Right kidney (tissue), 9 donors: ENCODE results near the gene TLR1.

ENCODE experiments used
- DNase-seq: peaks from one replicate; pipeline ENCODE4 v3.0.0-alpha.2; 2016
- long read RNA-seq, 8 donors: transcript quantifications; one replicate each; lab custom pipeline, GENCODE V29; 2026

The TLR1 gene, protein sequence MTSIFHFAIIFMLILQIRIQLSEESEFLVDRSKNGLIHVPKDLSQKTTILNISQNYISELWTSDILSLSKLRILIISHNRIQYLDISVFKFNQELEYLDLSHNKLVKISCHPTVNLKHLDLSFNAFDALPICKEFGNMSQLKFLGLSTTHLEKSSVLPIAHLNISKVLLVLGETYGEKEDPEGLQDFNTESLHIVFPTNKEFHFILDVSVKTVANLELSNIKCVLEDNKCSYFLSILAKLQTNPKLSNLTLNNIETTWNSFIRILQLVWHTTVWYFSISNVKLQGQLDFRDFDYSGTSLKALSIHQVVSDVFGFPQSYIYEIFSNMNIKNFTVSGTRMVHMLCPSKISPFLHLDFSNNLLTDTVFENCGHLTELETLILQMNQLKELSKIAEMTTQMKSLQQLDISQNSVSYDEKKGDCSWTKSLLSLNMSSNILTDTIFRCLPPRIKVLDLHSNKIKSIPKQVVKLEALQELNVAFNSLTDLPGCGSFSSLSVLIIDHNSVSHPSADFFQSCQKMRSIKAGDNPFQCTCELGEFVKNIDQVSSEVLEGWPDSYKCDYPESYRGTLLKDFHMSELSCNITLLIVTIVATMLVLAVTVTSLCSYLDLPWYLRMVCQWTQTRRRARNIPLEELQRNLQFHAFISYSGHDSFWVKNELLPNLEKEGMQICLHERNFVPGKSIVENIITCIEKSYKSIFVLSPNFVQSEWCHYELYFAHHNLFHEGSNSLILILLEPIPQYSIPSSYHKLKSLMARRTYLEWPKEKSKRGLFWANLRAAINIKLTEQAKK
- long read RNA-seq, donor 1, result 0 reads
- long read RNA-seq, donor 2, result 0 reads
- long read RNA-seq, donor 3, result 0 reads
- long read RNA-seq, donor 4, partial matches to known transcripts, result 0 of 1 reads
- long read RNA-seq, donor 4, other reads (novel, unspliced or antisense), result 0 of 1 reads
- long read RNA-seq, donor 5, partial matches to known transcripts, result 0 of 1 reads
- long read RNA-seq, donor 5, other reads (novel, unspliced or antisense), result 0 of 1 reads
- long read RNA-seq, donor 6, partial matches to known transcripts, result 0 of 1 reads
- long read RNA-seq, donor 6, other reads (novel, unspliced or antisense), result 0 of 1 reads
- long read RNA-seq, donor 7, partial matches to known transcripts, result 0 of 1 reads
- long read RNA-seq, donor 7, other reads (novel, unspliced or antisense), result 0 of 1 reads
- long read RNA-seq, donor 8, partial matches to known transcripts, result 0 of 1 reads
- long read RNA-seq, donor 8, other reads (novel, unspliced or antisense), result 0 of 1 reads

DNA sequence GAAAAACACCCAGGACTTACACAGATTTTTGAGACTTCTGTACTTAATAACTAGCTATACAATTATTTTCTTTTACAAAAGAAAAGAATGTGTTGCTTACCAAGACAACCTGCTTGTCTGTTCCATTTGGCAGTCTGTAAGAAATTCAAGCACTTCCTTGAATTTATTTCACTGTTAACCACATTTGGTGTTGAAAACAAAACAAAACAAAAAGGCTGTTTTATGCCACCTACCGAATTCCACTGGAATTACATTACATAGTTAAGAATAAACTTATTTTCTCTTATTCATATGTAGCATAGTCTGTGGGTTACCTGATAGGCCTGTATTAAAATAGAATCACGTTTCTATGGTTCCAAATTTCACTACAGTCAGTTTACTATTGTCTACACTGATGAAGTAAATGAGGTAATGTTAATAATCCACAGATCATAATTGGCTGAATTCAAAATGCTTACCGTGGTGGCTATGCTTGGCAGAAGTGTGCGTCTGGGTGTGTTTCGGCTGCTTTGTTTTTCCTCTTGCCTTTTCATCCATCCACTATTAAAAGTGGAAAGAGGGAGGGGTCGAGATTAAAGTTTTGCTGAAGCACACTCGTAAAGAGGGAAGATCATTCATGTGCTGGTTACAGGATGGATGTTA, at the start of gene TLR1:
TSS of gene TLR1 (minus strand) at position 138 of the 642 bp plus-strand sequence. CDS start 5,960 bp downstream, outside the sequence.
- DNase-seq, result peak; percentile 12

DNA sequence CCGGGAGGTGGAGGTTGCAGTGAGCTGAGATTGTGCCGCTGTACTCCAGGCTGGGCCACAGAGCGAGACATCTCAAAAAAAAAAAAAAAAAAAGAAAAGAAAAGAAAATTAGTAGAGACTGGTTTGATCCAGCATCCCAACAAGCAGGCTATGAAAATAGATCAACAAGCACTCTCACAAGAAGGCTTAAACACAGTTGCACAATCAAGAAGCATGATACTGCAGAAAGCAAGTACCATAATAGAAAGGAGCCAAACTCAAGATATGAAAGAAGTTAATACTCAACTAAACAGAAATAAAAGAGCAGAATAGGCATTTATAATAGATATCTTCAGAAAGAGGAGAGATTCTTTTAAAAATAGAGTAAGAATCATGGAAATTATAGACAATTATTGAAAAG, 41.4 kb upstream of the TLR1 start:
- DNase-seq, result no peak

DNA sequence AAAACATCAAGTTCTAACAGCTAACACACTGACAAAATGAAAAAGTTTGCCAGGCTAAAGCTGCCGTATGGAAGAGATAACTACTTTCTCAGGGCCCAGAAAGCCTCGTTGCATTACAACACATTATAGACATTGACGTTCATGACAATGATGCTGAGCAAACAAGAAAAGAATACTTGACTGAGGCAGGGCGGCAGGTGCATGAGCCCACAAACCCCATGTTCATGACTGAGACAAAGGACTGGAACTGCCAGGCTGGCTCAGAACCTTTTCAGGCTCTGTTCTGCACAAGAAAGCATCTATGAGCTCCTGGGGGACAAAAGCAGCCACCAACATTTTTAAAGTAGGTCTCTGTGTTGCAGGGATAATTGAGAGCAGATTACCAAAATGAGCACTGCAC, 38.4 kb upstream of the TLR1 start:
- DNase-seq, result no peak

DNA sequence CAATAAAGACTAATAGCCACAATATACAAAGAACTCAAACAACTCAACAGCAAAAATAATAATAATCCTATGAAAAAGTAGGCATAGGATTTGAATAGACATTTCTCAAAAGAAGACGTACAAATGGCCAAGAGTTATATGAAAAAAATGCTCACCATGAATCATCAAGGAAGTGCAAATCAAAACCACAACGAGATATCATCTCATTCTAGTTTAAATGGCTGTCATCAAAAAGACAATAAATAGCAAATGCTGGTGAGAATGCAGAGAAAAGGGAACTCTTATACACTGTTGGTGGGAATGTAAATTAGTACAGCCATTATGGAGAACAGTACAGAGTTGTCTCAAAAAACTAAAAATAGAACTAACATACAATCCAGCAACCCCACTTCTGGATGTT, 33.3 kb upstream of the TLR1 start:
- DNase-seq, result no peak

DNA sequence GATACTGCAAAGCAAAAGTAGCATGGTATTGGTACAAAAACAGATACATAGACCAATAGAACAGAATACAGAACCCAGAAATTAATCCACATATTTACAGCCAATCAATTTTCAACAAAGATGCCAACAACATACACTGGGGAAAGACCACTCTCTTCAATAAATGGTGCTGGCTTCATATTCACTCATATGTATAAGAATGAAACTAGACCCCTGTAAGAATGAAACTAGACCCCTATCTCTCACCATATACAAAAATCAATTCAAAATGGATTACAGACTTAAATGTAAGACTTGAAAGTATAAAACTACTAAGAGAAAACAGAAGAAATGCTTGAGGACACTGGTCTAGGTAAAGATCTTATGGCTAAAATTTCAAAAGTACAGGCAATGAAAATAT, 32.7 kb upstream of the TLR1 start:
- DNase-seq, result no peak

DNA sequence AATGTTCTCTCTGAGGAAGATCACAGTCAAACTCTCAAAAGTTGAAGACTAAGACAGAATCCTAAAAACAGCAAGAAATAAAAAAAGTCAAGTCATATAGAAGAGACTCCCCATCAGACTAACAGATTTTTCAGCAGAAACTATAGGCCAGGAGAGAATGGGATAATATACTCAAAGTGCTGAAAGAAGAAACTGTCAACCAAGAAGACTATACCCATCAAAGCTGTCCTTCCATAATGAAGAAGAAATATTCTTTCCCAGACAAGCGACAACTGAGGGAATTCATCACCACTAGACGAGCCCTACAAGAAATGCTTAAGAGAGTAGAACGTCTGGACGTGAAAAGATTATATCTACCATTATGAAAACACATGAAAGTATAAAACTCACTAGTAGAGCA, 30.0 kb upstream of the TLR1 start:
- DNase-seq, result no peak

DNA sequence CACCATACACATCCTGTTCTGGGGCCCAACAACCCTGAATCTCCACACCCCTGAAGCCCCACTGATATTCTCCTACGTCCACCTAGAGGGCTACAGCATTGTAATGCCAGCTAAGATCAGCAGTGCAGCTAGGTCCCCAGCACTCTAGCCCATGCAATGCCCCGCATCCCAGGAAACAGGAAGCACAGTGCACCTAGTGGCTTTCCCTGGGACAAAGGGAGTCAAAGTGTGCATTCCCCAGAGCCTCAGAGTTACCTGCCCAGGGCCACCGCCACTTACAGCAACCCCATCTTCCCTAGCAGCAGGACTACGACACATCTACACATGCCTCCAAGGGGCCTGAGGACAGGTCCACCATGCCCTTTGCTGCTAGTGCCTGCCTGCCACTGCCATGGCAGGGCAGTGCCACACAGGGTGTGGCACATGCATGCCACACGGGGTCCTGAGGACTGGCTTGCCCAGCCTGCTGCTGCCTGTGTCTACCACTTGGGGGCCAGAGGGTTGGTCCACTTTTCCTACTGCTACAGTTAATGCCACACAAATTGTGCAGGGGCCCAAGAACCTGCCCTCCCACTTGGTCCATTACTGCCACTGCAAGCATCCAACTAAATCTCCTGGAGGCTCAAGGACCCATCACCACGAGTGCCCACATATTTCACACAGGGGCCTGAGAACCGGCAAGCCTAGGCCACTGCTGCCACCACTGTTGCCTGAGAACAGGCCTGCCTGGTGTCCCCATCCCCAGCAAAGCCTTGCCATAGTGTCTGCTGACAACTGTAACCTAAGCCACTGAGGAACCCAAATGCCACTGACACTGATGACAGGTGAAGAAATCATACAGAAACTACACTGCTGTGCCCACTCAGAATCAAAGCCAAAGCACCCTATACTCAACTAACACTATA, 28.3 kb upstream of the TLR1 start:
- DNase-seq, result no peak

DNA sequence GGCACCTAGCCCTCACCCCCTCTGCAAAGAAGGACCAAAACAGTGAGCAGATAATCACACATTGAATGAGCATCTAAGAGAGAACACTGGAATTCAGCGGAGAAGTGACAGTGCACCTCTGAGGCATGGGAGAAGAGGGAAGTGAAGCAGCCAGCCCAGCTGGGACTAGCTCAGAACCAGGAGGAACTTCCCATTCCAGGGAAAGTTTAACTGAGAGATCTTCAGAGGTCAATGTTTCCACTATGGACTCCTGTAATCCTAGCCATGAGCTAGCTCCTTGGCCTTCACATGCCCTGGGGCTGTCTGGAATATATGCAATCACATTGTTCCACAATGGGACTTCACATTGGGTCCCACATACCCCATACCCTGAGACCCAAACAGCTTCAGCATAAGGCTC, 27.6 kb upstream of the TLR1 start:
- no peak for DNase-seq

DNA sequence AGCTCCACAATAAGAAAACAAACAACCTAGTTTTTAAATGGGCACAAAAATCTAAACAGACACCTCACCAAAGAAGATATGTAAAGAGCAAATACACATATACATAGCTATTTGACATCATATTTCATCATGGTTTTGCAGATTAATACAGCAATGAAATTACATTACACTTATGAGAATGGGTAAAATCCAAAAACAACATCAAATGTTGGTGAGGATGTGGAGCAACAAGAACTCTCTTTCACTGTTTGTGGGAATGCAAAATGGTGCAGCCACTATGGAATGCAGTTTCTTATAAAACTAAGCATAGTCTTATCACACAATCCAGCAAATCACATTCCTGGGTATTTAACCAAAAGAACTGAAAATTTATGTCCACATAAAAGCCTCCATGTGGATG, 27.1 kb upstream of the TLR1 start:
- no peak for DNase-seq

DNA sequence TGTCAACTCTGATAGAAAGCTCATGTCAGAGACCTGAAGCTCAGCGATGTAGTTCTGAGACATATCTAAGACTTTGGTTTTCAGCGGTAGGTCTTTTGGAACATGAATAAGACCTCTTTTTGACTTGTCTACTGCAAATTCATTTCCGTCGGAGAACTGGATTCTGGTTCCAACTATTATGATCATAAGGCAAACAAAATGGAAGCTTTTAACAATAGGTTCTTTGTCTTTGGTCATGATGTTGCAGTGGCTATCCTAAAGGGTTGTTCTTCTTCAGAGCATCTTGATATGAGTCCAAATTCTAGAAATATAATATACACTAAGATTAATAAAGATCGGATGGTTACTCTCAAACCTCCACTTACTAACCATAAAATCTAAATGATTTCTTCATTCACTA, 24.6 kb upstream of the TLR1 start:
- DNase-seq, result no peak

DNA sequence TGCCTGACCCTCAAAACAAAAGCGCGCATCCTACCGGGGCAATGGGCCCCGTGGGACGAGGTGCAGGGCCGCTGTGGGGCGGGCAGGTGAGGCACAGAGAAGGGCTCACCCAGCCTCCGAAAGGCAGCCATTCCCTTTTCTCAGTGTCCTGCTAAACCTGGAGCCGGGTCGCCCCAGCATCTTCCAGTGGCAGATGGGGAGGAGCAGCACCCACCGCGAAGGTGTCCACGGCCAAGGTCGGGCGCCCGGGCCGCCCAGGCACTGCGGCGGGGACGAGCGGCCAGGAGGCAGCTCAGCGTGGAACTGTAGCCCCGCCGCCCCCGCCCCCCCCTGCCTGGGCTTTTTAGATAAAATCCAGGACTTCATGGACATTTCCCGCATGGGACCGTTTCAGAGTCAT, 19.2 kb upstream of the TLR1 start:
- DNase-seq, result no peak

DNA sequence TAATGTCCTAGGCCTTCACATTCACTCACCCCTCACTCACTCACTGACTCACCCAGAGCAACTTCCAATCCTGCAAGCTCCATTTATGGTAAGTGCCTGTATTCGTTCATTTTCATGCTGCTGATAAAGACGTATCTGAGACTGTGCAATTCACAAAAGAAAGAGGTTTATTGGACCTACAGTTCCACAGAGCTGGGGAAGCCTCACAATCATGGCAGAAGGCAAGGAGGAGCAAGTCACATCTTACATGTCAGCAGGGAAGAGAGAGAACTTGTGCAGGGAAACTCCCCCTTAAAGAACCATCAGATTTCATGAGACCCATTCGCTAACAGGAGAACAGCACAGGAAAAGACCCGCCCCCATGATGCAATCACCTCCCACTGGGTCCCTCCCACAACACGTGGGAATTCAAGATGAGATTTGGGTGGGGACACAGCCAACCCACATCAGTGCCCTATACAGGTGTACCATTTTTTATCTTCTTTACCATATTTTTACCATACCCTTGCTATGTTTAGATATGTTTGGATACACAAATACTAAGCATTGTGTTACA, 18.2 kb upstream of the TLR1 start:
- no peak for DNase-seq

DNA sequence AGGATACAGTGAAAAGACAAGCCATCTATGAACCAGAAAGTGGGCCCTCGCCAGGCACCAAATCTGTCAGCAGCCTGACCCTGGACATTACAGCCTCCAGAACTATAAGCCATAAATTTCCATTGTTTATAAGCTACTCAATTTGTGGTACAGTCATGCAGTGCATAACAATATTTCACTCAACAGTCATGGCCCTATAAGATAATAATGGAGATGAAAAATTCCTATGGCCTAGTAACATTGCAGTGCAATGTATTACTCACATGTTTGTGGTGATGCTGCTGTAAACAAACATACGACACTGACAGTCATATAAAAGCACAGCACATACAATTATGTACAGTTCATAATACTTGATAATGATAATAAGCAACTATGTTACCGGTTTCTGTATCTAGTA, 17.1 kb upstream of the TLR1 start:
- DNase-seq, result no peak

DNA sequence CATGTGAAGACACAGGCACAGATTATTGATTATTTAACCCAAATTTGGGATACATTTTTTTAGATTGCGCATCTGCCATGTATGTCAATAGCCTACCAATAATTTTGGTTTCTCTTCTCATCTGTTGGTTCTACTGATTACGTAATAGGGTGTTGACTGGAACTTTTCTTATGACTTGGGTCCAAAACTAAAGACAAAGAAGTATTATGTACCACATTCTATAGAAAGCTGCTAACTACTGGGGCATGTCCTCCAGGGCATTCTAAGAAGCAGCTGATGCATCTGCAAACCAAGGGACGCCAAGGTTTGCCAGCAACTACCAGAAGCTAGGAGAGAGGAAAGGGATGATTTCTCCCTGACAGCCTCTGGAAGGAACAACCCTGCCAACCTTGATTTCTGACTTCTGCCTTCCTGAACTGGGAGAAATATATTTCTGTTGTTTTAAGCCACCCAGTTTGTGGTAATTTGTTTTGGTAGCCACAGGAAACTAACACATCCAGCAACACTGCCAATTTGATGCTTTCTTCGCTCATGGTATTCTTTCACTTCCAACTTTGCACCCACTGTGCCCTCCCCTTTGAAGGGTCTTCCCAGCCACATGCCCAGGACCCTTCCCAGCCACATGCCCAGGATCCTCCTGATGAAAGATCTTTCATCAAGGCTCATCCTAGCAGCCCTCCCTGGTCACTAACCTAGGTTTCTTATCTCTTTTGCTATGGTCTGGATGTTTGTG, 15.9 kb upstream of the TLR1 start:
- no peak for DNase-seq

DNA sequence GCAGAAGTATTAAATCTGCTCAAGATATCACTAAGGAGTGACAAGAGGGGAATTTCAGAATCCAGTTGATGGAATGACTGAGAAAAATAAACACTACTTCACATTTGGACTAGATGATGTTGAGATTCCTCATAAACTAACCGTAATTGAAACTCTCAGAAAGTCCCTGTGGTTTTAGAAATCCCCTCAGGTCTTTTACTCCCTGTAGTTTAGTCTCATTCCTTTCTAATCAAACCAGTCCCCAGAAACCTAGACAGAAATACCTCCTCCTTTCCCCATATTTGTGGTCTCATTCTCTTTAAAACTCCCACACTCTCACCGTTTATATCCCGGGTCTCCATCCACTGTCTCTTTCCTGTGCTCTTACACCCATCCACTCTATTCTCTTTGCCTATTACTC, 15.0 kb upstream of the TLR1 start:
- DNase-seq, result no peak

DNA sequence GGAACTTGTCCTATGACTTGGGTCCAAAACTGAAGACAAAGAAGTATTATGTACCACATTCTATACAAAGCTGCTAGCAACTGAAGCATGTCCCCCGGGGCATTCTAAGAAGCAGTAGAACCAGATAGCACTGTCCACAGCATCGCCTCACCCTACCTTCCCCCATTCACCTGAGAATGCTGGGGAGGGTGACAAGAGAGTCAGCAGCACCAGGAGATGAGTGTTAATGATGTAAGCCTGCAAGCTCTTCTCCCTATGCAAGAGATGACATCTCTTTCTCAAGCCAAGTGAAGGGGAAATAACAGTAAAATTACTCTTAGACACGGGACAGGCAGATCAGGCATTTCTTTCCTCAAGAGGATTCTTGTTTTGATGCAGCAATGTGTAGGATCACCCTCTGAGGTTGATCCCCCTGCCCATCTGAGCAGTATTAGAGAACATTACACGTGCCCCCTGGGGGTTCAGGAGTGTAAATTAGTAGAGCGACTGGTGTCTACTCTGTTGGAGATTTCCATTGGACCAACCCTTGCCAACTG, 13.9 kb upstream of the TLR1 start:
- no peak for DNase-seq

DNA sequence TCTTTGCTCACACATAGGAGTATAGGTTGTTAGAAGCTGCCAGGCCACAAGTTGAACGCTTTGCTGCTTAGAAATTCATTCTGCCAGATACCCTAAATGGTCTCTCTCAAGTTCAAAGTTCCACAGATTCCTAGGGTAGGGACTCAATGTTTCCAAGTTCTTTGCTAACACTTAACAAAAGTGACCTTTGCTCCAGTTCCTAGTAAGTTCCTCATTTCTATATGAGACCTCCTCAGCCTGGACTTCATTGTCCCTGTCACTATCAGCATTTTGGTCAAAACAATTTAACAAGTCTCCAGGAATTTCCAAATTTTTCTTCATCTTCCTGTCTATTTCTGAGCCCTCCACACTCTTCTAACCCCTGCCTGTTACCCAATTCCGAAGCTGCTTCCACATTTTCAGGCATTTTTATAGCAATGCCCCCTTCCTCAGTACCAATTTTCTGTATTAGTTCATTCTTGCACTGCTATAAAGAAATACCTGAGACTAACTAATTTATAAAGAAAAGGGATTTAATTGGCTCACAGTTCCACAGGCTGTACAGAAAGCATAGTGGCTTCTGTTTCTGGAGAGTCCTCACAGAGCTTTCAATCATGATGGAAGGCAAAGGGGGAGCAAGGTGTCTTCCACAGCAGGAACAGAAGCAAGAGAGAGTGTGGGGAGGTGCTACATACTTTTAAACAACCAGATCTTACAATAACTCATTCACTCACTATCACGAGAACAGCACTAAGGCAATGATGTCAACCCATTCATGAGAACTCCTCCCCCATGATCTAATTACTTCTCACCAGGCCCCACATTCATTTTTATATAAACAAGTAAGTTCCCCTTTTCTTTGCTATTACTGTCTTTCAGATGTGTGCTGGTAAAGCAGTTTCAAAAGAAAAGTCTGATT, 11.5 kb upstream of the TLR1 start:
- no peak for DNase-seq

DNA sequence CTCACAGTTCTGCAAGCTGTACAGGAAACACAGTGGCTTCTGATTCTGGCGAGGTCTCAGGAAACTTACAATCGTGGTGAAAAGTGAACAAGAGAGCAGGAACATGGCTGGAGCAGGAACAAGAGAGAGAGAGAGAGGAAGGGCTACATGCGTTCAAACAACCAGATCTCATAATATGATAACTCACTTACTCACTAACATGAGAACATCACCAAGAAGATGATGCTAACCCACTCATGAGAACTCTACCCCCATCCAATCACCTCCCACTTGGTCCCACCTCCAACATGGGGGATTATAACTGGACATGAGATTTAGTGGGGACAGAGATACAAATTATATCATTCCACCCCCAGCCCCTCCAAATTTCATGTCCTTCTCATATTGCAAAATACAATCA, 9.8 kb upstream of the TLR1 start:
- no peak for DNase-seq

DNA sequence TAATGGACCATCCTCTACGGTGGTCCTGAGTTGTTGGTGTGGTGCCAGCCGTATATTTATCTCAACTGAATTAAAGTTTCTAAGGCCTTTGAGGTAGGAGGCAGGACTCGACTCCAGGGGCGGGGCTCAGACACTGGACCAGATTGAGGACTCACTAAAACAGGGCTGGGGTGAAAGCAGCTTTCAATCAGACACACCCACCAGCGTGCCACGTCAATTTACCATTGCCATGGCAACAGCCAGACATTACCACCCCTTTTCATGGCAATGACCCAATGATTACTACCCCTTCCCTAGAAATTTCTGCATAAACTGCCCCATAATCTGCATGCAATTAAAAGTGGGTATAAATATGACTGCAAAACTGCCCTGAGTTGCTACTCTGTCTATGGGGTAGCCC, 6.7 kb upstream of the TLR1 start:
- no peak for DNase-seq
